Common myeloid progenitor, CD34-positive (primary cell): ENCODE data around the gene AMIGO1.

ENCODE experiments used
- CTCF ChIA-PET: fragments of 350-600 bp; sonication (Branson Sonifier 250); formaldehyde crosslinking; loops from one replicate; lab custom pipeline; 2021; ENCODE audit warnings: antibody characterized with exemption; lab: Charles Lee
- POLR2A ChIA-PET: fragments of 350-600 bp; sonication (Branson Sonifier 250); formaldehyde crosslinking; loops from one replicate; lab custom pipeline; 2021; ENCODE audit warnings: antibody characterized with exemption; lab: Charles Lee
- DNase-seq, 3 donors: peaks; one replicate each; pipeline versions ENCODE4 v3.0.0 to v3.0.0-alpha.2; 2013
- H3K27ac ChIP-seq, 2 experiments: 1 replicate in 1 of 2; 2 replicates in 1 of 2; pipeline ENCODE4 v1.7.0; 2013; ENCODE audit warnings: inconsistent platforms in 2 of 2, low read length in 2 of 2, mild to moderate bottlenecking in 2 of 2, low read depth in 1 of 2, moderate library complexity in 1 of 2; ENCODE audit not compliant: severe bottlenecking in 2 of 2, insufficient read depth in 1 of 2, poor library complexity in 1 of 2
- H3K27me3 ChIP-seq, 5 experiments: replicated peaks in 2 of 5; 1 replicate in 3 of 5; 2 replicates in 2 of 5; pipeline versions ENCODE4 v1.6.1 to v1.7.0; 2013; ENCODE audit warnings: low read length in 4 of 5, mild to moderate bottlenecking in 2 of 5, moderate library complexity in 2 of 5, inconsistent platforms in 1 of 5; ENCODE audit not compliant: insufficient read depth in 5 of 5, control insufficient read depth in 4 of 5
- H3K36me3 ChIP-seq, 4 experiments: 1 replicate in 2 of 4; 2 replicates in 2 of 4; pipeline versions ENCODE4 v1.6.1 to v1.7.0; 2013; ENCODE audit warnings: low read length in 3 of 4, control low read depth in 1 of 4, mild to moderate bottlenecking in 1 of 4; ENCODE audit not compliant: control insufficient read depth in 4 of 4, insufficient read depth in 4 of 4
- H3K4me1 ChIP-seq, 4 experiments: 1 replicate in 3 of 4; 2 replicates in 1 of 4; pipeline versions ENCODE4 v1.6.1 to v1.7.1; 2013; ENCODE audit warnings: low read length in 3 of 4, mild to moderate bottlenecking in 3 of 4, control low read depth in 1 of 4, inconsistent platforms in 1 of 4, moderate library complexity in 1 of 4; ENCODE audit not compliant: control insufficient read depth in 4 of 4, insufficient read depth in 4 of 4; ENCODE audit errors: control extremely low read depth in 1 of 4
- H3K4me3 ChIP-seq, 7 experiments: 1 replicate in 4 of 7; 2 replicates in 3 of 7; pipeline versions ENCODE4 v1.5.1 to v1.7.0; 2013; ENCODE audit warnings: mild to moderate bottlenecking in 7 of 7, low read length in 6 of 7, moderate library complexity in 6 of 7, inconsistent platforms in 2 of 7, low read depth in 2 of 7, control low read depth in 1 of 7; ENCODE audit not compliant: insufficient read depth in 4 of 7, control insufficient read depth in 1 of 7; ENCODE audit errors: extremely low read depth in 1 of 7
- H3K9me3 ChIP-seq, 5 experiments: 1 replicate in 4 of 5; 2 replicates in 1 of 5; pipeline versions ENCODE4 v1.6.1 to v1.7.1; 2013; ENCODE audit warnings: low read length in 4 of 5, mild to moderate bottlenecking in 2 of 5, inconsistent platforms in 1 of 5, low read depth in 1 of 5, moderate library complexity in 1 of 5; ENCODE audit not compliant: control insufficient read depth in 4 of 5, insufficient read depth in 2 of 5; ENCODE audit errors: control extremely low read depth in 1 of 5
- WGBS: methylation state at CpG from one replicate; pipeline ENCODE4 v1.1.5; 2013; ENCODE audit not compliant: insufficient coverage; 5-methylcytosine and 5-hydroxymethylcytosine counted together

Gene AMIGO1

DNA sequence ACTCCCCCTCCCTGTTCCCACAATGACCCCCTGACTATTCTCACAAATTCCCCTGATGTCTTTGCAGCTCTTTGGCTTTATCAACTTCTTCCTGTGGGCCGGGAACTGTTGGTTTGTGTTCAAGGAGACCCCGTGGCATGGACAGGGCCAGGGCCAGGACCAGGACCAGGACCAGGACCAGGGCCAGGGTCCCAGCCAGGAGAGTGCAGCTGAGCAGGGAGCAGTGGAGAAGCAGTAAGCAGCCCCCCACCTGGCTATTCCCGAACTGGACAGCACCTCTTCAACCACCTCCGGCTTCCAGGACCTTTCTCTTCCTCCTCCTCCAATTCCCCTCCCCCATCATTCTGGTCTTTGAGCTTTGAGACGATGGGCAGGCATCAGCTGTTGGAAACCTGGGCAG lies 30.2 kb downstream of the AMIGO1 start:
- ChIA-PET CTCF (interaction anchor here (1.2 to 1.8 kb wide), 5 partner anchors 11 to 53 kb away, joined by 3 to 8 read pairs (median 5); partner anchors contain the start of gene AMIGO1), POLR2A (no interaction called here)
- Histone ChIP-seq H3K9me3 (no peaks in the 10 kb centered on the region), H3K27me3 (peaks cover 3 to 36% (median 26%) of the 10 kb centered on the region in 5 experiments), H3K36me3 (no peaks in the 10 kb centered on the region), H3K4me3 (no peak overlapping the region), H3K4me1 (peaks cover 0 to 18% (median 16%) of the 10 kb centered on the region in 4 experiments), H3K27ac (no peak overlapping the region)
- 72% methylated on average over 3 of the region's 5 CpGs for WGBS
- no peak for DNase-seq

GRCh38 chr1:109478806-109479205 lies 30.7 kb downstream of the AMIGO1 start:
- ChIA-PET CTCF (interaction anchor here (1.3 to 1.8 kb wide), 7 partner anchors 12 to 54 kb away, joined by 3 to 8 read pairs (median 4); partner anchors contain the start of gene AMIGO1), POLR2A (no interaction called here)
- peaks cover 0 to 15% (median 14%) of the 10 kb centered on the region in 4 experiments for H3K4me1 ChIP-seq
- H3K36me3 ChIP-seq, result no peaks in the 10 kb centered on the region
- DNase-seq, result peak in 2 of 3 donors; percentile 68 to 74
- H3K4me3 ChIP-seq, result no peak overlapping the region
- H3K27me3 ChIP-seq, result peaks cover 3 to 38% (median 28%) of the 10 kb centered on the region in 5 experiments
- no peaks in the 10 kb centered on the region for H3K9me3 ChIP-seq
- no peak overlapping the region for H3K27ac ChIP-seq
- 2% methylated on average over 6 of the region's 7 CpGs for WGBS

DNA sequence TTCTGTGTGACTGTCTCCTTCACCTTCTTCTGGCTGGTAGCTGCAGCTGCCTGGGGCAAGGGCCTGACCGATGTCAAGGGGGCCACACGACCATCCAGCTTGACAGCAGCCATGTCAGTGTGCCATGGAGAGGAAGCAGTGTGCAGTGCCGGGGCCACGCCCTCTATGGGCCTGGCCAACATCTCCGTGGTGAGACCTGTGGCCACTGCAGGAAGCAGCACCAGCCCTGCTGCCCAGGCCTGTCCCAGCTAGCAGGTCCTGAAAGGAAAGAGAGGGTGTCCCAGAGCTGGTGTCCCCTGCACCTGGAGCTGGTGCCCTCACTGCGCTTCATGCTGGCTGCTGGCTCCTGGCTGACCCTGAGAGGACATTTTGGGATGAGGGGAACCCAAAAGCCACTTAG lies 31.7 kb downstream of the AMIGO1 start:
- CTCF ChIA-PET, result interaction anchor here (0.8 to 1.8 kb wide), 5 partner anchors 15 to 55 kb away, joined by 3 to 4 read pairs (median 3); partner anchors contain the start of gene AMIGO1
- H3K9me3 ChIP-seq, result no peaks in the 10 kb centered on the region
- peaks cover 3 to 40% (median 30%) of the 10 kb centered on the region in 5 experiments for H3K27me3 ChIP-seq

GRCh38 chr1:109476825-109477224 lies 32.7 kb downstream of the AMIGO1 start:
- no peak for DNase-seq
- Histone ChIP-seq H3K4me1 (peaks cover 0 to 9% (median 6%) of the 10 kb centered on the region in 4 experiments), H3K27ac (no peak overlapping the region), H3K4me3 (no peak overlapping the region), H3K9me3 (no peaks in the 10 kb centered on the region), H3K27me3 (peaks cover 3 to 41% (median 25%) of the 10 kb centered on the region in 5 experiments), H3K36me3 (no peaks in the 10 kb centered on the region)
- ChIA-PET CTCF (interaction anchor here (0.8 to 0.9 kb wide), 2 partner anchors 14 to 28 kb away, joined by 3 read pairs; no protein-coding TSS in a partner anchor), POLR2A (no interaction called here)
- 89% methylated on average over 2 of the region's 8 CpGs for WGBS

More for the DNA sequence above, 31.7 kb downstream of the AMIGO1 start:
- Histone ChIP-seq H3K4me1 (peaks cover 0 to 9% (median 7%) of the 10 kb centered on the region in 4 experiments), H3K27ac (no peak overlapping the region), H3K4me3 (no peak overlapping the region), H3K36me3 (no peaks in the 10 kb centered on the region)
- 71% methylated on average over 4 of the region's 6 CpGs for WGBS
- no peak for DNase-seq
- POLR2A ChIA-PET, result no interaction called here

- no peaks in the 10 kb centered on the region for H3K36me3 ChIP-seq
- H3K4me3 ChIP-seq, result no peak overlapping the region
- H3K9me3 ChIP-seq, result no peaks in the 10 kb centered on the region
- 84% methylated on average over 9 of the region's 9 CpGs for WGBS
- CTCF ChIA-PET, result interaction anchor here (0.5 kb wide), 1 partner anchor 1711 kb away, joined by 4 read pairs; no protein-coding TSS in a partner anchor
- POLR2A ChIA-PET, result interaction anchor here (0.5 kb wide), 1 partner anchor 191 kb away, joined by 3 read pairs; no protein-coding TSS in a partner anchor
- H3K27ac ChIP-seq, result no peak overlapping the region
- no peak for DNase-seq
- peaks cover 5 to 44% (median 20%) of the 10 kb centered on the region in 5 experiments for H3K27me3 ChIP-seq
- peaks cover 0 to 9% (median 6%) of the 10 kb centered on the region in 4 experiments for H3K4me1 ChIP-seq
Observed at GRCh38 chr1:109475261-109475660, 34.3 kb downstream of the AMIGO1 start.

DNA sequence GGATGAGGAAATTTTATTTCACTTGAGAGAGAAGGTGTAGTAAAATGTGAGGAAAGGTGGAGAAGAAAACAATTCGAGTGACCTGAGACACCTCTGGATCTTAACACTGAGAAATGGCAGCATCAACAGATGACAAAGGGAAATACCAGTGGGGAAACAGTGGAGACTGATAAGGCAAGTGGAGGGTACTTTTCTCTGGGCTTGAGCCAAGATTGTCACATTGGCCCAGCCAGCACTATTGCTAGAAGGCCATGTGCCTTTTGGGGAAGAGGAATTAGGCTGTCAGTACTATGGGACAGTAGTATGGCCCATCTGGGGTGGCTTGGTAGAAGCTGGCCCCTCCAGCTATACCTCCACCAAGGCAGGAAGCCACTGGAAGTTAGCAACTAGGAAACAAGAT lies 34.8 kb downstream of the AMIGO1 start:
- POLR2A ChIA-PET, result interaction anchor here (0.5 kb wide), 1 partner anchor 190 kb away, joined by 3 read pairs; no protein-coding TSS in a partner anchor
- CTCF ChIA-PET, result interaction anchor here (0.5 to 1.3 kb wide), 2 partner anchors 58 to 1711 kb away, joined by 4 to 7 read pairs; no protein-coding TSS in a partner anchor
- peak in 2 of 3 donors; percentile 44 to 50 for DNase-seq
- Histone ChIP-seq H3K9me3 (no peaks in the 10 kb centered on the region), H3K4me3 (no peak overlapping the region), H3K27ac (no peak overlapping the region), H3K36me3 (no peaks in the 10 kb centered on the region), H3K4me1 (peaks cover 0 to 9% (median 6%) of the 10 kb centered on the region in 4 experiments), H3K27me3 (peaks cover 10 to 47% (median 21%) of the 10 kb centered on the region in 5 experiments)
- WGBS, result 60% methylated on average over 1 of the region's 1 CpG
